Transverse colon (tissue), 4 donors: ENCODE results near the gene CNTFR. TPM values are rescaled to one million over a fixed set of nuclear protein-coding genes. Genes with fewer than 3 reads are reported as not detected.
A peak's percentile ranks its signal among the peaks of the same experiment; 100 is the strongest.

Experiments
- DNase-seq: peaks from one replicate; pipeline ENCODE4 v3.0.0-alpha.2; 2019
- H3K27ac ChIP-seq, 4 donors: fragments of 200-600 bp; sonication (generic); 2 replicates each; pipeline ENCODE4 v1.5.1; 2016 to 2018; ENCODE audit warnings: inconsistent platforms in 4 of 4
- H3K27me3 ChIP-seq: fragments of 200-600 bp; sonication (generic); 2 replicates; pipeline ENCODE4 v1.5.1; 2017; ENCODE audit warnings: inconsistent platforms
- H3K36me3 ChIP-seq, 4 donors: fragments of 200-600 bp; sonication (generic); 2 replicates each; pipeline ENCODE4 v1.5.1; 2017 to 2019; ENCODE audit warnings: inconsistent platforms in 4 of 4
- H3K4me1 ChIP-seq, 4 donors: fragments of 200-600 bp; sonication (generic); 2 replicates each; pipeline ENCODE4 v1.5.1; 2017 to 2020; ENCODE audit warnings: inconsistent platforms in 4 of 4
- H3K4me3 ChIP-seq, 4 donors: fragments of 200-600 bp; sonication (generic); 1 replicate in 1 of 4; 2 replicates in 3 of 4; pipeline versions ENCODE4 v1.5.1 to v1.6.1; 2017 to 2019; ENCODE audit warnings: inconsistent platforms in 4 of 4
- H3K9me3 ChIP-seq, 2 donors: fragments of 200-600 bp; sonication (generic); 2 replicates each; pipeline ENCODE4 v1.5.1; 2017 to 2019; ENCODE audit warnings: inconsistent platforms in 2 of 2
- EP300 ChIP-seq: sonication (generic); formaldehyde crosslinking; IDR thresholded peaks from one replicate; pipeline ENCODE4 v1.6.1; 2017; ENCODE audit warnings: antibody characterized with exemption, low read depth
- POLR2A ChIP-seq: fragments of 450-650 bp; IDR thresholded peaks from one replicate; pipeline ENCODE4 v1.6.1; 2016; ENCODE audit warnings: antibody characterized with exemption, mild to moderate bottlenecking, moderate library complexity
- POLR2AphosphoS5 ChIP-seq, 3 donors: sonication (generic); formaldehyde crosslinking; IDR thresholded peaks; one replicate each; pipeline ENCODE4 v1.6.1; 2016; ENCODE audit warnings: antibody characterized with exemption in 3 of 3
- WGBS, 2 donors: methylation state at CpG; one replicate each; pipeline ENCODE4 v1.1.5; 2018; ENCODE audit warnings: low coverage in 1 of 2; 5-methylcytosine and 5-hydroxymethylcytosine counted together
- in situ Hi-C, 4 donors: fragments of 200-750 bp; cut with MboI; loops; one replicate each; pipeline versions ENCODE4 v1.15.0 to v1.15.1; 2017; ENCODE audit warnings: low sequenced_read_pairs in 3 of 4, low pct_ligation_motif_present in 1 of 4, low pct_unique_long_range_greater_than_20kb in 1 of 4
- intact Hi-C: fragments of 100-400 bp; cut with DNase I; formaldehyde crosslinking; loops from one replicate; pipeline ENCODE4 v1.15.1; 2023; ENCODE audit warnings: low total_unique reads
- total RNA-seq, 4 donors: library from RNA; depleted of rRNA; stranded (reverse); fragments of >200 nt; gene quantifications; one replicate each; pipeline ENCODE4 v1.1.0, GENCODE V29; 2016
- TF ChIP-seq, protein P1 (sequence below), 5 experiments: fragments of 200-600 bp in 3 of 5; fragments of 450-650 bp in 2 of 5; sonication (generic) in 3 of 5; IDR thresholded peaks; 1 replicate in 2 of 5; 2 replicates in 3 of 5; pipeline ENCODE4 v1.5.1; 2016 to 2017; ENCODE audit warnings: antibody characterized with exemption in 5 of 5, inconsistent platforms in 3 of 5, mild to moderate bottlenecking in 2 of 5, moderate library complexity in 1 of 5

The CNTFR gene
- total RNA-seq, 4 donors from 2014 or later: 5.2 to 59.1 (median 6.8) TPM

- 34 to 45% methylated on average over 2 of the region's 2 CpGs for WGBS, 2 donors
- Histone ChIP-seq H3K4me3 (no peak overlapping the region), H3K36me3 (no peaks in the 10 kb centered on the region), H3K9me3 (no peaks in the 10 kb centered on the region), H3K27me3 (no peaks in the 10 kb centered on the region), H3K4me1 (peaks cover under 1 to 16% (median 12%) of the 10 kb centered on the region in 4 donors), H3K27ac (no peak overlapping the region)
- no peak for DNase-seq
- in situ Hi-C loops: loop anchor here in 2 of 4 donors (10.0 kb wide), 2 partner anchors 63 to 203 kb away; no protein-coding TSS in a partner anchor
- TF ChIP-seq POLR2AphosphoS5 (IDR thresholded peaks at IDR 0.05) (no peak), POLR2A (no peak), EP300 (no peak)
- TF ChIP-seq, protein P1, sequence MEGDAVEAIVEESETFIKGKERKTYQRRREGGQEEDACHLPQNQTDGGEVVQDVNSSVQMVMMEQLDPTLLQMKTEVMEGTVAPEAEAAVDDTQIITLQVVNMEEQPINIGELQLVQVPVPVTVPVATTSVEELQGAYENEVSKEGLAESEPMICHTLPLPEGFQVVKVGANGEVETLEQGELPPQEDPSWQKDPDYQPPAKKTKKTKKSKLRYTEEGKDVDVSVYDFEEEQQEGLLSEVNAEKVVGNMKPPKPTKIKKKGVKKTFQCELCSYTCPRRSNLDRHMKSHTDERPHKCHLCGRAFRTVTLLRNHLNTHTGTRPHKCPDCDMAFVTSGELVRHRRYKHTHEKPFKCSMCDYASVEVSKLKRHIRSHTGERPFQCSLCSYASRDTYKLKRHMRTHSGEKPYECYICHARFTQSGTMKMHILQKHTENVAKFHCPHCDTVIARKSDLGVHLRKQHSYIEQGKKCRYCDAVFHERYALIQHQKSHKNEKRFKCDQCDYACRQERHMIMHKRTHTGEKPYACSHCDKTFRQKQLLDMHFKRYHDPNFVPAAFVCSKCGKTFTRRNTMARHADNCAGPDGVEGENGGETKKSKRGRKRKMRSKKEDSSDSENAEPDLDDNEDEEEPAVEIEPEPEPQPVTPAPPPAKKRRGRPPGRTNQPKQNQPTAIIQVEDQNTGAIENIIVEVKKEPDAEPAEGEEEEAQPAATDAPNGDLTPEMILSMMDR (IDR thresholded peaks at IDR 0.05): no peak
- intact Hi-C loops: loop anchor here (10.0 kb wide), 1 partner anchor 203 kb away; no protein-coding TSS in a partner anchor
Observed at GRCh38 chr9:34607331-34607730, 17.8 kb upstream of the CNTFR start.

DNA sequence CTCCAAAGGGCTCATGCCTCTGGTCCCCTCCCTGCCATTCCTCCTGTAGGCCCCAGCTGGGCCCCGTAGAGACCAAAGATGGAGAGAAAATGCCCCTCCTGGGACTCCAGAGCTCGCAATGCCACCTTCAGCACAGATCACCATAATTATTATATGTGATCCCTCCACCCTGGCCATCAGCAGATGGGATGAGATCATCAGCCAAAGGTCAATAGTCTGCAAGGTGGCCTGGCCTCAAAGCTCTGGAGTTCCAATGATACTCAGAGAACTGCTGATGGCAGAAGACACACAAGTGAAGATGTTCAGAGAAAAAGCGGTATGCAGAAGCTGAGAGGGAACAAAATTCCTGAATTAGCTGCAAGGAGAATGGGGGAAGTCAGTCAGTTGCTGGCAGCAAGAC, 17.4 kb upstream of the CNTFR start:
- no peak overlapping the region for H3K27ac ChIP-seq
- intact Hi-C loops: loop anchor here (10.0 kb wide), 1 partner anchor 202 kb away; no protein-coding TSS in a partner anchor

GRCh38 chr9:34606190-34606589, 16.7 kb upstream of the CNTFR start:
- intact Hi-C loops (loop anchor here (10.0 kb wide), 1 partner anchor 201 kb away; no protein-coding TSS in a partner anchor), in situ Hi-C loops (loop anchor here in 2 of 4 donors (10.0 kb wide), 2 partner anchors 61 to 201 kb away; no protein-coding TSS in a partner anchor)
- Histone ChIP-seq H3K27me3 (no peaks in the 10 kb centered on the region), H3K9me3 (no peaks in the 10 kb centered on the region), H3K36me3 (no peaks in the 10 kb centered on the region), H3K27ac (no peak overlapping the region), H3K4me3 (no peak overlapping the region), H3K4me1 (peaks cover 0 to 9% (median 6%) of the 10 kb centered on the region in 4 donors)
- no peak for TF ChIP-seq POLR2A
- DNase-seq: no peak

More for the DNA sequence above, 17.4 kb upstream of the CNTFR start:
- DNase-seq: no peak
- Histone ChIP-seq H3K9me3 (no peaks in the 10 kb centered on the region), H3K4me1 (peaks cover 0 to 13% (median 9%) of the 10 kb centered on the region in 4 donors), H3K27me3 (no peaks in the 10 kb centered on the region), H3K4me3 (no peak overlapping the region), H3K36me3 (no peaks in the 10 kb centered on the region)
- in situ Hi-C loops: loop anchor here in 2 of 4 donors (10.0 kb wide), 2 partner anchors 62 to 202 kb away; no protein-coding TSS in a partner anchor
- 62 to 66% methylated on average over 2 to 3 of the region's 3 CpGs for WGBS, 2 donors
- TF ChIP-seq POLR2A (no peak), POLR2AphosphoS5 (IDR thresholded peaks at IDR 0.05) (peak in 1 of 3 donors; percentile 15)

DNA sequence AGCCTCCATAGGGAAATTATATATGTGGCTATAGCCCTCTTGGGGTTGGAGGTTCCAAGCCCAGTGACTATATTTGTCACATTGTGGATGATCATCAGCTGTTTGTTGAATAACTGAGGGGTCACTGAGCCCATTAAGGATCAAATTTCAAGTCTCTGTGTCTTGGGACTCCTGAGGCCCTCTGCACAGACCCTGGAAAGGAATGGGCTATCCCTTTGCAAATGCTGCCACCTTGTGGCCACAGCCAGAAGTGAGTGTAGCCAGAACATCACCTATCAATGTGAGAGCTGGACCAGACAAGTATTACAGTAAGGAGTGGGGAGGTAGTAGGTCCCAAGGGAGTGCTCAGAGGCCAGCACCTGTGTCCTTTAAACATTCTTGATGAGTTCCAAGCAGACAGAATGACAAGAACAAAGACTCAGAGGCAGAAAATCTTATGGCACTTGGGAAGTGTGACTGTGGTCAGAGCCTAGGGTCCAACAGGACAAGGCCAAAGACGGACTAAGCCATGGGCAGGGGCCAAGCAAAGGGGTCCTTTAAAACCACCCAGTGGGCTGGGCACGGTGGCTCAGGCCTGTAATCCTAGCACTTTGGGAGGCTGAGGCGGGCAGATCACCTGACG, 14.2 kb upstream of the CNTFR start:
- TF ChIP-seq, protein P1 (IDR thresholded peaks at IDR 0.05): peak; percentile 89 to 94 (median 91)
- TF ChIP-seq POLR2AphosphoS5 (IDR thresholded peaks at IDR 0.05) (no peak), POLR2A (no peak), EP300 (no peak)
- H3K9me3 ChIP-seq: no peaks in the 10 kb centered on the region
- intact Hi-C loops: loop anchor here (10.0 kb wide), 1 partner anchor 199 kb away; no protein-coding TSS in a partner anchor
- no peaks in the 10 kb centered on the region for H3K27me3 ChIP-seq
- DNase-seq: peak; percentile 85
- 64% methylated on average over 4 of the region's 4 CpGs; no CpG with 5 or more reads in 1 of the 2 donors for WGBS, 2 donors
- no peak overlapping the region for H3K4me3 ChIP-seq
- H3K27ac ChIP-seq: no peak overlapping the region
- in situ Hi-C loops: loop anchor here in 2 of 4 donors (10.0 kb wide), 2 partner anchors 59 to 199 kb away; no protein-coding TSS in a partner anchor
- no peaks in the 10 kb centered on the region for H3K4me1 ChIP-seq
- no peaks in the 10 kb centered on the region for H3K36me3 ChIP-seq

DNA sequence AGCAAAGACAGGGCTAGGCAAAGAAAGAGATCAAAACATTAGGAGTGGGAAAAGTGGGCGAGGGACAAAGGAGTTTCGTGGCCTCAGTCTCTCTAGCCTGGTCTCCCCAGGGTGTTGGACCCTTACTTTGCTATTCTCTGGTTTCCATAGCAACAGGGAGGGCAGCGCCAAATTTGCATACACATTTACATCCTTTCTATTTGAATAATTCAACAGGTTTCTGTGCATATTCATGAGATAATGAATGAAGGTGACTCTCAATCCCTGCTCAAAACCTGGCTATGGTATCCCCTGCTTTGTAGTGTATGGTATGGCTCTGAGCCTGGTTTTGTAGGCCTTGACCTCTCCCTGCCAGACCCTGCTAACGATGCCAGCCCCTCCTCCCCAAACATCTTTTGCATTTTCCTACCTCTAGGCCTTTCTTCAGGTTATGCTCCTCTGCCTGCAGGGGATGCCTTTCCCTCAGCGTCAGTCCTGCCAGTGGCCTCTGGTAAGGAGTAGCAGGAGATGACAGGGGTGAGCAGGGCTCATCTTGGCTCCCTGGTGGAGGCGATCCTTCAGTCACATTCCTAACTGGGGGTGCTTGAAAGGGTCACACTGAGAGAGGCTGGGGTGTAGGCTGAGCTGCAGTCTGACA, 12.5 kb upstream of the CNTFR start:
- 69 to 83% methylated on average over 3 to 6 of the region's 6 CpGs for WGBS, 2 donors
- H3K4me3 ChIP-seq: no peak overlapping the region
- H3K9me3 ChIP-seq: no peaks in the 10 kb centered on the region
- H3K27me3 ChIP-seq: no peaks in the 10 kb centered on the region
- intact Hi-C loops: loop anchor here (10.0 kb wide), 1 partner anchor 197 kb away; no protein-coding TSS in a partner anchor
- in situ Hi-C loops: loop anchor here in 2 of 4 donors (10.0 kb wide), 2 partner anchors 57 to 197 kb away; no protein-coding TSS in a partner anchor
- H3K36me3 ChIP-seq: no peaks in the 10 kb centered on the region
- TF ChIP-seq EP300 (no peak), POLR2A (no peak), POLR2AphosphoS5 (IDR thresholded peaks at IDR 0.05) (no peak)
- TF ChIP-seq, protein P1 (IDR thresholded peaks at IDR 0.05): no peak
- no peaks in the 10 kb centered on the region for H3K4me1 ChIP-seq
- no peak for DNase-seq
- H3K27ac ChIP-seq: no peak overlapping the region
